ENCODE data around the gene FRMPD4.
"Not testable (repeated sequence)": the region's sequence is repeated elsewhere in the genome, so short reads cannot be mapped to it uniquely, and the experiment has no call there.

- not testable (repeated sequence) for TF ChIP-seq CTCF, POLR2A, EP300 (IDR thresholded peaks at IDR 0.05)
These were observed 404.0 kb downstream of the FRMPD4 start for GRCh38 chrX:12542251-12542650.
